Measurements from ENCODE around the gene PHIP.

The PHIP gene

DNA sequence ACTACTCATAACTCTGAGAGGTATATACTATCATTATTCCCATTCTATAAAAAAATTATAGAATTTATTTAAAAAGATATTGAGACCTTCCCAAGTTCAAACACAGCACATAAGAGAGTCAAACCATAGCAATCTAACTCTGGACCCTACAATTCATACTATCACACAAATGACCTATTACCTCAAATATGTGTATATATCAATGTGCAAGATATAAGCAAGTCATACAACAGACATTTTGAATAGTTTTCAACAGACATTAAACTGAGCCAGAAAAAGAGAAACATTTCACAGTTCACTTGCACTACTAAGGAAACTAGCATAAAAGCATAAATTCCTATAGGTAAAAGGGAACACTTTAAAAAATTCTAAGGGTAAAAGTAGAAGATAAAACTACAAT, 11.7 kb downstream of the PHIP start:
- Histone ChIP-seq H3K4me2 (ENCODE audit: low read length) (no peak overlapping the region), H3K27ac (ENCODE audit: low read depth, low read length) (no peak overlapping the region), H3K4me3 (ENCODE audit: low read length) (no peak overlapping the region), H3K36me3 (ENCODE audit: control insufficient read depth, low read length) (peaks cover 74% of the 10 kb centered on the region), H3K79me2 (ENCODE audit: control insufficient read depth, low read length) (peaks cover 92% of the 10 kb centered on the region), H3K9me3 (ENCODE audit: control insufficient read depth, insufficient read depth, low read length) (no peaks in the 10 kb centered on the region), H3F3A (ENCODE audit: control insufficient read depth, insufficient read depth) (no peaks in the 10 kb centered on the region; the same call in none of the 2 replicates), H3K27me3 (ENCODE audit: control insufficient read depth, low read length) (no peaks in the 10 kb centered on the region), H4K20me1 (ENCODE audit: control insufficient read depth, insufficient read depth, low read depth, low read length) (peaks cover 16% of the 10 kb centered on the region; the same call in 1 of the 2 replicates), H3K4me1 (ENCODE audit: control insufficient read depth, low read length) (peaks cover 18% of the 10 kb centered on the region), H3K9me2 (replicated peaks; ENCODE audit: control insufficient read depth, low read length) (no peaks in the 10 kb centered on the region)
- TF ChIP-seq EZH2phosphoT487 (IDR thresholded peaks at IDR 0.05; ENCODE audit: borderline replicate concordance, low read length) (no peak), CTCF (IDR thresholded peaks at IDR 0.05; ENCODE audit: low read depth, low read length, poor library complexity, severe bottlenecking) (no peak)

DNA sequence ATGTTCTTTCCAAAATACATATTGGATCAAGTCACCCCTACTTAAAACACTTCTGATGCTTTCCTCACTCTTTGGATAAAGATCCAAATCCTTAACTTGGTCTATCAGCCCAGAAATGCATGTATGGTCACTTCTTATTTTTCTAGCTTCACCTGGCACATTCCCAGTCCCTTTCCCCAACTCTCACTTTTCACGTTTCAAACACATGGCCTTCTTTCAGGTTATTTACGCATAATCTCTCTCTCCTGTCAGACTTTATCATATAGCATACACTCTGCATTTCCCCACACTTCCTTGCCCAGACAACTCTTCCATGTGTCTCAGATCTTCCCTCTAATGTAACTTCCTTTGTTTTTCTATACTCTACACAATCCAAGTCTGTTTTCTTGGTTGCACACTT, 12.8 kb downstream of the PHIP start:
- TF ChIP-seq CTCF (IDR thresholded peaks at IDR 0.05; ENCODE audit: low read depth, low read length, poor library complexity, severe bottlenecking) (no peak), EZH2phosphoT487 (IDR thresholded peaks at IDR 0.05; ENCODE audit: borderline replicate concordance, low read length) (no peak)
- no peaks in the 10 kb centered on the region for H3K9me3 ChIP-seq (ENCODE audit: control insufficient read depth, insufficient read depth, low read length)
- H3K36me3 ChIP-seq (ENCODE audit: control insufficient read depth, low read length) = peaks cover 72% of the 10 kb centered on the region
- peaks cover 11% of the 10 kb centered on the region; the same call in 1 of the 2 replicates for H4K20me1 ChIP-seq (ENCODE audit: control insufficient read depth, insufficient read depth, low read depth, low read length)
- no peaks in the 10 kb centered on the region; the same call in 1 of the 2 replicates for H3F3A ChIP-seq (ENCODE audit: control insufficient read depth, insufficient read depth)
- peaks cover 85% of the 10 kb centered on the region for H3K79me2 ChIP-seq (ENCODE audit: control insufficient read depth, low read length)
- no peaks in the 10 kb centered on the region for H3K9me2 ChIP-seq (replicated peaks; ENCODE audit: control insufficient read depth, low read length)
- peaks cover 10% of the 10 kb centered on the region for H3K4me1 ChIP-seq (ENCODE audit: control insufficient read depth, low read length)
- no peak overlapping the region for H3K4me3 ChIP-seq (ENCODE audit: low read length)
- H3K27ac ChIP-seq (ENCODE audit: low read depth, low read length) = no peak overlapping the region
- no peaks in the 10 kb centered on the region for H3K27me3 ChIP-seq (ENCODE audit: control insufficient read depth, low read length)
- H3K4me2 ChIP-seq (ENCODE audit: low read length) = no peak overlapping the region

GRCh38 chr6:79064635-79065034, 13.4 kb downstream of the PHIP start:
- Histone ChIP-seq H3F3A (ENCODE audit: control insufficient read depth, insufficient read depth) (no peaks in the 10 kb centered on the region; the same call in 1 of the 2 replicates), H3K4me3 (ENCODE audit: low read length) (no peak overlapping the region), H3K4me2 (ENCODE audit: low read length) (no peak overlapping the region), H3K27ac (ENCODE audit: low read depth, low read length) (no peak overlapping the region), H3K27me3 (ENCODE audit: control insufficient read depth, low read length) (no peaks in the 10 kb centered on the region), H3K36me3 (ENCODE audit: control insufficient read depth, low read length) (peaks cover 72% of the 10 kb centered on the region), H3K9me2 (replicated peaks; ENCODE audit: control insufficient read depth, low read length) (no peaks in the 10 kb centered on the region), H3K9me3 (ENCODE audit: control insufficient read depth, insufficient read depth, low read length) (no peaks in the 10 kb centered on the region), H3K4me1 (ENCODE audit: control insufficient read depth, low read length) (peaks cover 10% of the 10 kb centered on the region), H4K20me1 (ENCODE audit: control insufficient read depth, insufficient read depth, low read depth, low read length) (peaks cover 11% of the 10 kb centered on the region; the same call in 1 of the 2 replicates), H3K79me2 (ENCODE audit: control insufficient read depth, low read length) (peaks cover 82% of the 10 kb centered on the region)
- TF ChIP-seq CTCF (IDR thresholded peaks at IDR 0.05; ENCODE audit: low read depth, low read length, poor library complexity, severe bottlenecking) = no peak
- TF ChIP-seq EZH2phosphoT487 (IDR thresholded peaks at IDR 0.05; ENCODE audit: borderline replicate concordance, low read length) = no peak
